Suppressor macrophage (primary cell): ENCODE data around the gene SYTL2.
"Not testable (repeated sequence)": the region's sequence is repeated elsewhere in the genome, so short reads cannot be mapped to it uniquely, and the experiment has no call there.

ENCODE experiments used
- DNase-seq, 4 experiments: peaks; one replicate each; pipeline ENCODE4 v3.0.0-alpha.2; 2020 to 2022

The SYTL2 gene

DNA sequence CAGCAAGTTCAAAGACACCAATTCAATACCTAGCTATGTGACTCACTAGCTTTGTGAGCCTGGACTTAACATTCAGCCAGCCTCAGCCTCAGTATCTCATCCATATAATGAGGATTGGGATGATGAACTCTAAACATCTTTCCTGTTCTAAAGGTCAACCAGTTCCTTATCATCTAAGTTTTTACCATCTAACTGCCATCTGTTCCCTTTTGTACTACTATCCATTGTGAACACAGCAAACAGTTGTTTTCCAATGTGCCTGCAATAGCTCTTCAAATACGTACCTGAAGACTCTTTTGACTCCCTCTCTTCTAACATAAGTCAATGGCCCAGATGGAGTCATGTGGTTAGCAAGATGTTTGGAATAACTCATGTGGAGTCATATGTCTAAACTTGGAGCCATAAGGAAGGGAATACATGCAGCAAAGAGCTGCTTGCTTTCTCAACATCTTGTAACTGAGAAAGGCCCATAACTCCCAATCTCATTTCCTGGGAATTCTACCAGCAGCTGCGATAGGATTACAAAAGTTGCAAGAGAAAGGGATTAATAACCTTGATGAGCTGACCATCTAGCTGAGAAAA lies 19.4 kb downstream of the SYTL2 start:
- DNase-seq, result no peak

GRCh38 chr11:85787809-85788760 lies 22.9 kb downstream of the SYTL2 start:
- DNase-seq, result no peak

DNA sequence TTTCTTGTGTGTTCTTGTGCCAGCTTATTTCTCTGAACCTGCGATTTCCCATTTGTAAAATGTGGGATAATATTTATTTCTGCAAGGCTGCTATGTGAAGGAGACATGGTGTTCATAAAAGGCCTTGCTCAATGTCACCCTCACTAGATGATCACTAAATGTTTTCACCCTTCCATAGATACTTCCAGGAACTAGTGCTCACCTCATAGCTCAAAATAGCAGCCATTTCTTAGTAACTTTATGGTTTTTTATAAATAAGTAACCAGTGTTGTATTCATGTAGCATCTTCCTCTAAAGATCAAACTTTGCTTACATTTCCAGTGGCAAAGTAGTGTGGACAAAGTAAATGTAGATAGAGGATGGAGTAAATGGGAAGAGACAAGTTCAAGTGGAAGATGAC lies 23.8 kb downstream of the SYTL2 start:
- DNase-seq, result no peak

GRCh38 chr11:85784480-85785265 lies 26.3 kb downstream of the SYTL2 start:
- no peak for DNase-seq

DNA sequence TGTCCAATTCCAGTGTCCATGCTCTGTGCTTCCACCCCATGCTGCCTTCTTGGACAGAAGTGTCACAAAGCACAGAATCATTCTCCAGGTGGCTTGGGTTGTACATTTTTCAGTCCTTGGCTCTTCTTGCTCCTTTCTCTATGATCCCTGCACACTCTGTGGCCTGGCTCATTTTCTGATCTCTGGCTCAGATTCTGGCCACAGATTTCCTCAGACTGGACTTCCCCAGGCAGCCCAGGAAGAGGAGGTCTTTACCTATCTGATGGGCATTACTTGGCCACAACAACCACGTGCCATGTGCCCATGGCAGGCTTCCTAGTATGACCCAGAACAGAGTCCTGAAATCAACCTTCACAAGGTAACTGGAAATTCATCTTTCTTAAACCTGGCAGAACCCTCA lies 27.2 kb downstream of the SYTL2 start:
- DNase-seq, result no peak

DNA sequence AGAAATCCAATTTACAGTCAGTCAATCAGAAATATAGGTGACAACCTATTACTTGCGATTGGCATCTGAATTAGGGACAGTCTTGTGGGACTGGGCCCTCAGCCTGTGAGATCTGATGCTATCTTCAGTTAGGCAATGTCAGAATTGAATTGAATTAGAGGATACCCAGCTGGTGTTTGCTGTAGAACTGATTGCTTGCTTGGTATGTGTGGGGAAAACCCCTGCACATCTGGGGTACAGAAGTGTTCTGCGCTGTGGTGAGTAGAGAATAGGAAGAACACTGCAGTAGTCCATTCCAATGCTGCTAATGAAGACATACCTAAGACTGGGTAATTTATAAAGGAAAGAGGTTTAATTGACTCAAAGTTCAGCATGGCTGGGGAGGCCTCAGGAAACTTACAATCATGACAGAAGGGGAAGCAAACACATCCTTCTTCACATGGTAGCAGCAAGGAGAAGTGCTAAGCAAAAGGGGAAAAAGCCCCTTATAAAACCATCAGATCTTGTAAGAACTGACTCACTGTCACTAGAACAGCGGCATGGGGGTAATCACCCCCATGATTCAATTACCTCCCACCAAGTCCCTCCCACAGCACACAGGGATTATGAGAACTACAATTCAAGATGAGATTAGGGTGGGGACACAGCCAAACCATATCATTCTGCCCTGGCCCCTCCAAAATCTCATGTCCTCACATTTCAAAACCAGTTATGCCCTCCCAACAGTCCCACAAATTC lies 30.0 kb downstream of the SYTL2 start:
- DNase-seq, result peak in 2 of 4 experiments; percentile 5 to 23

GRCh38 chr11:85779956-85780640 lies 30.8 kb downstream of the SYTL2 start:
- DNase-seq, result no peak

DNA sequence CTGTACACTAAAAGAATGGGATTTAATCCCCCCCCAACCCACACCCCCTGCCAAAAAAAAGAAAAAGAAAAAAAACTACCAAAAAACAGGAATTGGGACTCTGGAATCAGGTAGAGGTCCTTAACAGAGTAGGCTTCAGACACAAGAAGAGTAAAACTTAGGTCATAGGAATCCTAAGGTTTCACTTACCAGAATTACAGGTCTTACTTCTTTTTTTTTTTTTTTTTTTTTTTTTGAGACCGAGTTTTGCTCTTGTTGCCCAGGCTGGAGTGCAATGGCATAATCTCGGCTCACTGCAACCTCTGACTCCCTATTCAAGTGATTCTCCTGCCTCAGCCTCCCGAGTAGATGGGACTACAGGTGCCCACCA lies 33.4 kb downstream of the SYTL2 start:
- not testable (repeated sequence) for DNase-seq

DNA sequence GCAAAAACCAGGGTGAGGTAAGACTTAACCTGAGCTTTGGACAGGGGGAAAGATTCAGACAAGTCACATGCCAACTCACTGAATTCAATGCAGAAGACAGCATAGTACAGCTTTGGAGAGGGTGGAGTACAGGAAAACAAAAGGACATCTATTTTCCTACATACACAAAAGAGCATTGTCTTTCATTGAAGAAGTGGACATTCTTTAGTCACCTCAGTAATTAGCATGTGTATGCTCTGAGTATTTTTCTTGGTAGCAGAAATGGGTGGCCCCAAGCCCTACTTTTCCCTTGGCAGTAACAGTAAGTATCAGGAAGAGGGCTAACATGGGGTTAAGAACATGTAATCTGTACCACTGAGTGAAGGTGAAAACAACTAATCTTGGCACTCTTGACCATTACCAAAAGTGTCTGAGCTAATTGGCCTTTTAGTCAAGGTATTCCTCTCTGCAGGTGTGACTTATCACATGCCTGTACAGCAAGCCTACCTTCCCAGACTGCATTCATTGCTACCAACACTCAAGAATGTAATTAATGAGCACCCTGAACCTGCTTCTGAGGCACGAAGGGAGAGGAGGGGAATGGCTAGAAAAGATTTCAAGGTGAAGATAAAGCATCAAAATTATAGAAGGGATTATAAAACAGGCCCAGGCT lies 33.9 kb downstream of the SYTL2 start:
- DNase-seq, result no peak

DNA sequence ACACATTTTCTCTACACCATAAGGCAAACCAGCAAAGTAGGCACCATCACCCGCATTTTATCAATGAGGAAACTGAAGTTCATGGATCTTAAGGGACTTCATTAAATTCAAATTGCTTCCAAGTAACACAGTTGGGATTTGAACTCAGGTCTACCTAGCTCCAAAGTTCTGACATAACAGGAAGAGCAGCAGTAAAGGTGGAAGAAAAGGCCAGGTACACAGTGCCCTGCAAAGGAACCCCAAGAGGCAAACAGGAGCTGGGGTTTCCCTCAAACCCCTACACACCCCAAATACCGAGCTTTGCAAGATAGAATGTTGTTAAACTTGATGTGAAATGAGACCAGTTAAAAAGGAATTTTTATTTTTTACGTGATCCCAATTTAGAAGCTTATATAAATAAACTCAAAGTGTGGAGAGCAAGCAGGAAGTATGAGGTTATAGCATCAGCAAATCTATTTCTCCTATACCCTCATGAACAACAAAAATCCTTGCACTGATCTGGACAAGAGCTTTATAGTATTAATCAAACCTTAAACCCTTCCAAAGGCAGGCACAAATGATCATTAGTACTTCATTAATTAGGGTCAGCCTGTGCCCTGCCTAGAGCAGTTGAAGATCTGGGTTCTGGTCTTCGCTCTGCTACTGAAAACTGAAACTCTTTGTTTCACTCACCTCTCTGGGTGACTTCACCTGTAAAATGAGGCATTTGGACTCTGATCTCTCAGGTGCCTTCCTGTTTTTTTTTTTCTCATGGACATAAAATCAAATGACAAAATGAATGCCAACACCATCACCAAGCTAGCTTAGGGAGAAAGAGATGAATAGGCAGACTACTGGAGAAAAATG lies 36.5 kb downstream of the SYTL2 start:
- DNase-seq, result no peak

DNA sequence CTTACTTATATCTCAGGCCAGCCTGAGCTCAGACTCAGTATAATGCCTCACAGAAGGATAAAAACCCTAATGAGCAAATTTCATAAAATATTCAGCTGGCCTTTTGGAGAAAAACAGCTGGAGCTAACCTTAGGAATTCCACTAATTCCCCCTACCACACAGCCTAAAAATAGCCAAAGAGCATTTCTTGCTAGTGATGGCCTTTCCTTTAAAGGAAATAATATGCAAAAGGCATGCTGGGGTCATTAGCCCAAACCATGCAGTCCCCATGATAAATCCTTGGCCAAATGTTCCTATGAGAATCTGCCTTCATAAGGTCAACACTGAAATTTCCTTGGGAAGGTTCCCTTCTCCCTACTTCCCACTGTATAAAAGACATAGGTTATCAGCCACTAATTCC lies 38.2 kb downstream of the SYTL2 start:
- DNase-seq, result no peak

GRCh38 chr11:85771568-85771967 lies 39.4 kb downstream of the SYTL2 start:
- no peak for DNase-seq

DNA sequence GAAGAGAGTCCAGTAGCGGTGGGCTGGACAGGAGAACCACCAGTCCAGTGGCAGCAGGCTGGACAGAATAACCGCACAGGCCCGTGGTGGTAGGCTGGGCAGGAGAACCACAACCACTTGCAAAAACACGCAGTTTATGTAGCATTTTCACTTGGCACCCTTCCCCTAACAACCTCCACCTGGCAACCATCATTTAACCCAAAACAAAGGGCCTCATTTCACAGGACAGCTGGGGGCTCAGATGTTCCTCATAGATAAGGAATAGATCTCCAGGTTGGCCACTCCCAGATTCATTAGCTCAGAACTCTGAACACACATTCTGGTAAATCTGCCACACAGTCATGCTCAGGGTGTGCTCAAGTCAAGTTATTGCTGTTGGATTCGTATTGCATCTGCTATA lies 41.2 kb downstream of the SYTL2 start:
- DNase-seq, result no peak

DNA sequence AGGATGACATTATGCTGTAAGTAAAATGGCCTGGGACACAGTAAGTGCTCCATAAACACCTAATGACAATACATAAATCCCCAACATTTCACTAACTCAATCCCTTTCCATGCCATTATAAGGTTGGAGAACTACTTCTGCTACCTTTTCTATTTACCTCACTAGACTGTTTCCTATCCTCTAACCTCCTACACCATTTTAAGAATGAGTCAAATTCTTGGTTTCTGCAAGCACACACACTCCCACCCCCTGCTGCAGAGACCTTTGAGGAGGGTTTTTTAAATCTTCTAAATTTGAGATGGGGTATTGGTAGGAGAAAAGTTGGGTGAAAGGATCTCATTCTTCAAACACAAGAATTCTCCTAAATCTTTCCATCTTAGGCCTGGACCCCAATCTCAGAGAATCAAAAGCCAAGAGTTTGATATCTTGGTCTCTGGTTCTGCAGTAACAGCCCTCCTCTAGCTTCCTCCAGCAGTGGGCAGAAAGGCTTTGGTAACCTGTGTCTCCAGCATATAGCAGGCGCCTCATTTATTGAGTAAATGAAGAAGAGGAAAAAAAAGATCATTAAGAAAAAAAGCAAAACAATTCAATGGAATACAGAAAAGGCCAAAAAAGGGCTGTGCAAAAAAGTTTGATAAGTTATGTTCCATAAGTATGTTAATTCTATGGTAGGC lies 42.3 kb downstream of the SYTL2 start:
- no peak for DNase-seq

GRCh38 chr11:85767246-85767945 lies 43.5 kb downstream of the SYTL2 start:
- no peak for DNase-seq

GRCh38 chr11:85766721-85767161 lies 44.2 kb downstream of the SYTL2 start:
- DNase-seq, result no peak

DNA sequence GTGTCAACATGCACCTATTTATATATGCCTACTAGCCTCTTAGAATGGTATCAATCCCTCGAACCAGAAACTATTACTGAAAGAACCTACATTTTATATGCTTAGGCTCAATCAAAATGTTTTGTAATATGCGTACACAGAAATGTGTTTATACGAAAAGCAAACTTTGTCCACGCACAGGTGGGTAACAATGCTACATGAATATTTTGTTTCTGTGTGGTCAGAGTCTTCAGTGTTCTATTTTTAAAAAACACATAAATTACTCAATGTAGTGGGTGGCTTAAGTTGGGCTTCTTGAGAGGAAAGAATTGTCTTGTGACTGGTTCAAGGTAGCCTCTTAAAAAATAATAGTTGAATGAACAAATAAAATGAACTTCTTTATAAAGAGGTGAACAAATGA lies 46.1 kb downstream of the SYTL2 start:
- peak in 3 of 4 experiments; percentile 5 to 34 (median 6) for DNase-seq

- peak; percentile 15 to 53 (median 41) for DNase-seq
Measured at GRCh38 chr11:85762226-85762625, 48.7 kb downstream of the SYTL2 start.

DNA sequence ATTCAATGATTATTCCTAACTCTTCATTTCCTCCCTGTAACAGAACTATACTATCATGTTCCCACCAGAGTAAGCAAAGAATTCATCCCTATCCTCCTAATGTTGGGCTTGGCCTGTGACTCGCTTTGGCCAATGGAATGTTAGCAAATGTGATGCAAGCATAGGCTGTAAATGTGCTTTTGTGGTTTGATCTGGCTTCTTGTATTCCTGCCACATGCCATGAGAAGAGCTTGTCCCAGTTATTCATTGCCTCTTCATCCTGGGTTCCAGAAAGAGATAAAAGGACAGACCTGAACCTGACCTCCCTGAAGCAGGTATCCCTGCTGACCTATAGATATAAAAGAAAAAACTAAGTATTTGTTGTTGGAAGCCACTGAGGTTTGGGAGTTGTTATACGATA lies 51.0 kb downstream of the SYTL2 start:
- no peak for DNase-seq
